Measurements from ENCODE around the gene SLC2A8. TPM values are rescaled to one million over a fixed set of nuclear protein-coding genes. Genes with fewer than 3 reads are reported as not detected.
A peak's percentile ranks its signal among the peaks of the same experiment; 100 is the strongest.

SLC2A8 gene, protein sequence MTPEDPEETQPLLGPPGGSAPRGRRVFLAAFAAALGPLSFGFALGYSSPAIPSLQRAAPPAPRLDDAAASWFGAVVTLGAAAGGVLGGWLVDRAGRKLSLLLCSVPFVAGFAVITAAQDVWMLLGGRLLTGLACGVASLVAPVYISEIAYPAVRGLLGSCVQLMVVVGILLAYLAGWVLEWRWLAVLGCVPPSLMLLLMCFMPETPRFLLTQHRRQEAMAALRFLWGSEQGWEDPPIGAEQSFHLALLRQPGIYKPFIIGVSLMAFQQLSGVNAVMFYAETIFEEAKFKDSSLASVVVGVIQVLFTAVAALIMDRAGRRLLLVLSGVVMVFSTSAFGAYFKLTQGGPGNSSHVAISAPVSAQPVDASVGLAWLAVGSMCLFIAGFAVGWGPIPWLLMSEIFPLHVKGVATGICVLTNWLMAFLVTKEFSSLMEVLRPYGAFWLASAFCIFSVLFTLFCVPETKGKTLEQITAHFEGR
- total RNA-seq, result 21.8 TPM
- long read RNA-seq, transcript SLC2A8-203 (10 exons, 2,172 nt), result major isoform, 18 of 58 reads
- long read RNA-seq, partial matches to known transcripts, result 15 of 58 reads
- long read RNA-seq, other reads (novel, unspliced or antisense), result 20 of 58 reads

- ATAC-seq (peak; percentile 95), DNase-seq (peak; percentile 99)
- H3K4me1 ChIP-seq, result peaks cover 16% of the 10 kb centered on the region
- no peaks in the 10 kb centered on the region for H3K27me3 ChIP-seq
- H3K4me3 ChIP-seq, result peak within 1 kb of the TSS; percentile 85
- intact Hi-C loops (cut with DNase I), result loop anchor here (10.0 kb wide), 1 partner anchor 182 kb away; no protein-coding TSS in a partner anchor
- H3K9me3 ChIP-seq, result no peaks in the 10 kb centered on the region
- no peak for TF ChIP-seq CTCF (IDR thresholded peaks at IDR 0.05)
- H3K36me3 ChIP-seq, result no peaks in the 10 kb centered on the region
- peak within 1 kb of the TSS; percentile 86 for H3K27ac ChIP-seq
Observed at GRCh38 chr9:127396808-127397645, at the start of gene SLC2A8. SLC2A8 (plus strand) TSS chr9:127397169; CDS start chr9:127397231, 62 bp downstream.

DNA sequence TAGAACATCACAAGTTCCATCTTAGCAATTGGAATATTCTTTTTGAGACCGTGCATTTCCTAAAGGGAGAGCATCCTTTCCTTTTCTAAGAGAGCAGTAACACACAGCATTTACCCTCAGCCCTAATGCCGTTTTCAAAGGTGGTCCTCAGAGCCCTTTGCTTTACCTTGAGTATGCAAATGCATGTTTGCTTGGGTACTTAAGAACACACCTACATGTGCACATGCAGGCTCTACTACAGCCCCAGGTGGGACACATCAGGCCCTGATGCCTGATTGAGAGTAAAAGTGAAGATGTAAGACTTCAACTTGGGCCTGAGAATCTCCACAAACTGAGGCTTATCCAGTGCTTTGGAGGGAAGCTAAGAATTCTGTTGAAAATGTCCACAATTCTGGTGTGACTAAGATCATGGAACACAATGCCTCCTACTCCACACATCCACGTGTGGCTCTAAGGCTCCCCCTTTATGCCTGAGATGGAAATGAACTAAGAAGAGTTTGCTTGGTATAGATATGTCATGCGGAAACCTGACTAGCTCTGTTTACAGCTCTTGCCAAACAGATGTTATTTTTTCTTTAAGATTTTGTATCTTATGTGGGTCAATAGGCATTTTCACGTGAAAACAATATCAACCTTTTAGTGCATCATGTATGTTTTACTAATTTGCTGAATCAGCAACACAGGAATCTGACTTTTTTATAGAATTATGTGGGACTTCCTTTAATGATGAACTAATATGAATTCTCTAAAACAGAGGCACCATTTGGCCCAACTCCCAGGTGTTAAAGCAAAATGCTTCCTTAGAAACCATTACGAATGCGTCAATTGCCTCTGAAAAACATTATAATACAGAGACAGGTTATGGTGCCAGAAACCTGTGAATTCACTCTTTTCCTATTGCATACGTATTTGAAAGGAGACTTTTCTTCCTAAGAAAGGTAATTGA lies 48.9 kb upstream of the SLC2A8 start:
- Histone ChIP-seq H3K4me3 (no peak overlapping the region), H3K27ac (no peak overlapping the region), H3K9me3 (no peaks in the 10 kb centered on the region), H3K27me3 (no peaks in the 10 kb centered on the region), H3K4me1 (no peaks in the 10 kb centered on the region), H3K36me3 (no peaks in the 10 kb centered on the region)
- ATAC-seq (no peak), DNase-seq (no peak)
- TF ChIP-seq CTCF (IDR thresholded peaks at IDR 0.05), result no peak
- intact Hi-C loops (cut with DNase I), result no loop called here

DNA sequence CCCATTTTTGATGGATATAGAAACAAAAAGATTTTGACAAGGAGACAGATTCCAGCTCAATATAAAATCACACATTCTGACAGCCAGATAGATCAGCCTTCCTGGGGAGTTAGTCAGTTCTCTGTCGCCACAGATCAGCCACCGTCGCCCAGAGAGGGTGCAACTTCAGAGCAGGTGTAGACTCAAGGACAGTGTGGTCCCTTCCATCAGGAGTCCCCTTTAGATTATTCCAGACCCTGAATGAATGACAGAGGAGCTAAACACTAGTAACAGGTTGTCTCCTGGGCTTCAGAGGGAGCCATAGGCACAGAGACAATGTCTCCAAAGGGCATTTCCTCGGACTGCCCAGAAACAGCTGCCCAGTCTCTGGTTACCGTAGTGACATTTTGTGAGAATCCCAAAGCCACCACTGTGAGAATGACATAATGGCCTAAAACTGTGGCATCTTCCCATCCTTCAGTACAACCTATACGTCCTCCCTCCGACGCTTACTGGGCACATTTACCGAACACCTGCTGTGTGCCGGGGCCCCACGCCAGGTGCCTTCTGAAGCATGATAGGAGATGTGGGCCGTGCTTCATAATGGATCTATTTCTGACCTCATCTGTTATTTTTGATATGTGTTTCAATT lies 47.4 kb upstream of the SLC2A8 start:
- intact Hi-C loops (cut with DNase I), result no loop called here
- ATAC-seq, result no peak
- H3K27ac ChIP-seq, result no peak overlapping the region
- no peak overlapping the region for H3K4me3 ChIP-seq
- H3K27me3 ChIP-seq, result no peaks in the 10 kb centered on the region
- no peak for DNase-seq
- H3K4me1 ChIP-seq, result no peaks in the 10 kb centered on the region
- H3K9me3 ChIP-seq, result no peaks in the 10 kb centered on the region
- H3K36me3 ChIP-seq, result no peaks in the 10 kb centered on the region
- no peak for TF ChIP-seq CTCF (IDR thresholded peaks at IDR 0.05)

- DNase-seq (no peak), ATAC-seq (no peak)
- no peaks in the 10 kb centered on the region for H3K27me3 ChIP-seq
- no peaks in the 10 kb centered on the region for H3K36me3 ChIP-seq
- no peaks in the 10 kb centered on the region for H3K4me1 ChIP-seq
- no peaks in the 10 kb centered on the region for H3K9me3 ChIP-seq
- no peak overlapping the region for H3K27ac ChIP-seq
- intact Hi-C loops (cut with DNase I), result no loop called here
- no peak overlapping the region for H3K4me3 ChIP-seq
- no peak for TF ChIP-seq CTCF (IDR thresholded peaks at IDR 0.05)
Observed at GRCh38 chr9:127351182-127352166, 45.5 kb upstream of the SLC2A8 start.
